ENCODE measurements around the gene PIAS4. TPM values are rescaled to one million over a fixed set of nuclear protein-coding genes. Genes with fewer than 3 reads are reported as not detected.
A peak's percentile ranks its signal among the peaks of the same experiment; 100 is the strongest.

PIAS4 gene
- total and polyA plus RNA-seq, 2 of the 13 experiments (the other 11 are each of a cell fraction or from before 2014, with no cell fraction given) = 9.0 to 20.1 TPM

DNA sequence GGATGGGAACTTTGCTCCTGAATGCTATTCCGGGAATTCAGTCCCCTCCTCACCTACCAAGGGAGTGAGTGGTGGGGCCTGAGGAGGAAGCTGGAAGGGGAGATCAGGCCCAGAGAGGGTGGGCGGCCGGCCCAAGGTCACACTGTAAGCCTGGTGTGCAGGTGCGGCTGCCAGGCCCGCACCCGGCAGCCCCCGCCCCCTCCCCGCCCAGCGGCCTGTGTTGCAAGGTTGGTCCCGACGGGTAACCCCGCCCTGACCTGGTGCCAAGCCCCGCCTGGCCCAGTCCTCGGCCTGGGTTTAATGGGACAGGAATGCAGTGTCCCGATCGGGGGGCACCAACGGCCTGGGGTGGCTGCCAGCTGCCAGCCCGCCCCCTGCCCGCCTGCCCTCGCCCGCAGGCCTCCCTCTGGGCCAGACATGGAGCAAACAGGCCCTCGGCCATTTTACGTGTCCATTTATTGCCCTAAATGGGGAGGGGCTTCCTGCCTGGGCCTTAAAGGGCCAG is 53.7 kb downstream of the PIAS4 start (continued):
- TF ChIP-seq, protein P1, sequence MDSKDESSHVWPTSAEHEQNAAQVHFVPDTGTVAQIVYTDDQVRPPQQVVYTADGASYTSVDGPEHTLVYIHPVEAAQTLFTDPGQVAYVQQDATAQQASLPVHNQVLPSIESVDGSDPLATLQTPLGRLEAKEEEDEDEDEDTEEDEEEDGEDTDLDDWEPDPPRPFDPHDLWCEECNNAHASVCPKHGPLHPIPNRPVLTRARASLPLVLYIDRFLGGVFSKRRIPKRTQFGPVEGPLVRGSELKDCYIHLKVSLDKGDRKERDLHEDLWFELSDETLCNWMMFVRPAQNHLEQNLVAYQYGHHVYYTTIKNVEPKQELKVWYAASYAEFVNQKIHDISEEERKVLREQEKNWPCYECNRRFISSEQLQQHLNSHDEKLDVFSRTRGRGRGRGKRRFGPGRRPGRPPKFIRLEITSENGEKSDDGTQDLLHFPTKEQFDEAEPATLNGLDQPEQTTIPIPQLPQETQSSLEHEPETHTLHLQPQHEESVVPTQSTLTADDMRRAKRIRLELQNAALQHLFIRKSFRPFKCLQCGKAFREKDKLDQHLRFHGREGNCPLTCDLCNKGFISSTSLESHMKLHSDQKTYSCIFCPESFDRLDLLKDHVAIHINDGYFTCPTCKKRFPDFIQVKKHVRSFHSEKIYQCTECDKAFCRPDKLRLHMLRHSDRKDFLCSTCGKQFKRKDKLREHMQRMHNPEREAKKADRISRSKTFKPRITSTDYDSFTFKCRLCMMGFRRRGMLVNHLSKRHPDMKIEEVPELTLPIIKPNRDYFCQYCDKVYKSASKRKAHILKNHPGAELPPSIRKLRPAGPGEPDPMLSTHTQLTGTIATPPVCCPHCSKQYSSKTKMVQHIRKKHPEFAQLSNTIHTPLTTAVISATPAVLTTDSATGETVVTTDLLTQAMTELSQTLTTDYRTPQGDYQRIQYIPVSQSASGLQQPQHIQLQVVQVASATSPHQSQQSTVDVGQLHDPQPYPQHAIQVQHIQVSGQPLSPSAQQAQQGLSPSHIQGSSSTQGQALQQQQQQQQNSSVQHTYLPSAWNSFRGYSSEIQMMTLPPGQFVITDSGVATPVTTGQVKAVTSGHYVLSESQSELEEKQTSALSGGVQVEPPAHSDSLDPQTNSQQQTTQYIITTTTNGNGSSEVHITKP (CRISPR knock-in tag; IDR thresholded peaks at IDR 0.05; ENCODE audit: low read depth) = no peak; the same call in 1 of the 2 replicates
- no peak for TF ChIP-seq CSRNP1 (CRISPR knock-in tag; IDR thresholded peaks at IDR 0.05)
- TF ChIP-seq AGO2 (optimal IDR thresholded peaks at IDR 0.05; ENCODE audit: low read depth, low read length) = peak; percentile 89
- no peak for TF ChIP-seq SIX1 (CRISPR knock-in tag; IDR thresholded peaks at IDR 0.05; ENCODE audit: borderline replicate concordance)
- TF ChIP-seq EHMT2 (IDR thresholded peaks at IDR 0.05; ENCODE audit: borderline replicate concordance, low read depth, low read length) = no peak
- TF ChIP-seq, protein P2, sequence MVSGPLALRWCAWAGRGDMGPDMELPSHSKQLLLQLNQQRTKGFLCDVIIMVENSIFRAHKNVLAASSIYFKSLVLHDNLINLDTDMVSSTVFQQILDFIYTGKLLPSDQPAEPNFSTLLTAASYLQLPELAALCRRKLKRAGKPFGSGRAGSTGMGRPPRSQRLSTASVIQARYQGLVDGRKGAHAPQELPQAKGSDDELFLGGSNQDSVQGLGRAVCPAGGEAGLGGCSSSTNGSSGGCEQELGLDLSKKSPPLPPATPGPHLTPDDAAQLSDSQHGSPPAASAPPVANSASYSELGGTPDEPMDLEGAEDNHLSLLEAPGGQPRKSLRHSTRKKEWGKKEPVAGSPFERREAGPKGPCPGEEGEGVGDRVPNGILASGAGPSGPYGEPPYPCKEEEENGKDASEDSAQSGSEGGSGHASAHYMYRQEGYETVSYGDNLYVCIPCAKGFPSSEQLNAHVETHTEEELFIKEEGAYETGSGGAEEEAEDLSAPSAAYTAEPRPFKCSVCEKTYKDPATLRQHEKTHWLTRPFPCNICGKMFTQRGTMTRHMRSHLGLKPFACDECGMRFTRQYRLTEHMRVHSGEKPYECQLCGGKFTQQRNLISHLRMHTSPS (CRISPR knock-in tag; IDR thresholded peaks at IDR 0.05; ENCODE audit: low read depth) = peak; percentile 92
- 0 out of 2 replicates have a peak, but pooled peaks have one; percentile 27 for TF ChIP-seq POLR2AphosphoS5 (IDR thresholded peaks at IDR 0.05; ENCODE audit: low read depth, low read length)
- TF ChIP-seq SOX6 (IDR thresholded peaks at IDR 0.05) = no peak
- peak; percentile 54; the same call in 1 of the 2 replicates for TF ChIP-seq SOX6 (CRISPR knock-in tag; IDR thresholded peaks at IDR 0.05)
- TF ChIP-seq FOXO1 (CRISPR knock-in tag; IDR thresholded peaks at IDR 0.05) = no peak
- TF ChIP-seq ZNF17 (CRISPR knock-in tag; IDR thresholded peaks at IDR 0.05) = no peak
- TF ChIP-seq KAT8 (CRISPR knock-in tag; IDR thresholded peaks at IDR 0.05) = 0 out of 2 replicates have a peak, but pooled peaks have one; percentile 27
- no peak for TF ChIP-seq RARG (CRISPR knock-in tag; IDR thresholded peaks at IDR 0.05; ENCODE audit: low read depth)
- no peak for TF ChIP-seq SSRP1 (CRISPR knock-in tag; IDR thresholded peaks at IDR 0.05)
- no peak for TF ChIP-seq MATR3 (CRISPR knock-in tag; IDR thresholded peaks at IDR 0.05)
- TF ChIP-seq SOX13 (IDR thresholded peaks at IDR 0.05) = no peak
- TF ChIP-seq SOX13 (CRISPR knock-in tag; conservative IDR thresholded peaks at IDR 0.05 in 1 of 2, IDR thresholded peaks at IDR 0.05 in 1 of 2) = peak in 1 of 2 experiments; percentile 35; a peak in 1 of 4 replicates
- TF ChIP-seq KMT2A (CRISPR knock-in tag; IDR thresholded peaks at IDR 0.05) = peak; percentile 38; the same call in 1 of the 2 replicates
- no peak for TF ChIP-seq GPN1 (CRISPR knock-in tag; IDR thresholded peaks at IDR 0.05; ENCODE audit: borderline replicate concordance)
- no peak for TF ChIP-seq HMG20B (CRISPR knock-in tag; conservative IDR thresholded peaks at IDR 0.05)
- TF ChIP-seq ZNF30 (CRISPR knock-in tag; IDR thresholded peaks at IDR 0.05) = no peak
- TF ChIP-seq LBX2 (CRISPR knock-in tag; IDR thresholded peaks at IDR 0.05; ENCODE audit: borderline replicate concordance) = no peak; the same call in 1 of the 2 replicates
- no peak for TF ChIP-seq ZNF816 (CRISPR knock-in tag; IDR thresholded peaks at IDR 0.05; ENCODE audit: borderline replicate concordance)
- TF ChIP-seq NFIB (CRISPR knock-in tag; IDR thresholded peaks at IDR 0.05; ENCODE audit: borderline replicate concordance) = no peak
- no peak for TF ChIP-seq ZBTB21 (CRISPR knock-in tag; IDR thresholded peaks at IDR 0.05)

All from HepG2 (cell line).